Measurements from ENCODE around the gene WDR64.
"Not testable (repeated sequence)": the region's sequence is repeated elsewhere in the genome, so short reads cannot be mapped to it uniquely, and the experiment has no call there.

The WDR64 gene

GRCh38 chr1:241654641-241655040 lies 2.6 kb downstream of the WDR64 start:
- intact Hi-C loops (cut with micrococcal nuclease): no loop called here
- Mint-ChIP-seq H3K9me3 (no peaks in the 10 kb centered on the region), H3K27ac (no peak overlapping the region), H3K36me3 (ENCODE audit: low read depth) (no peaks in the 10 kb centered on the region), H3K4me1 (ENCODE audit: low read depth) (no peaks in the 10 kb centered on the region), H3K4me3 (no peak overlapping the region), H3K27me3 (peaks cover 9% of the 10 kb centered on the region)

GRCh38 chr1:241658081-241658793 lies 6.2 kb downstream of the WDR64 start:
- Mint-ChIP-seq H3K4me3 (no peak overlapping the region), H3K36me3 (ENCODE audit: low read depth) (no peaks in the 10 kb centered on the region), H3K9me3 (no peaks in the 10 kb centered on the region), H3K27ac (no peak overlapping the region), H3K4me1 (ENCODE audit: low read depth) (no peaks in the 10 kb centered on the region), H3K27me3 (peaks cover 3% of the 10 kb centered on the region)
- intact Hi-C loops (cut with micrococcal nuclease): no loop called here

- H3K36me3 Mint-ChIP-seq (ENCODE audit: low read depth); H3K9me3 Mint-ChIP-seq; H3K27me3 Mint-ChIP-seq; H3K4me3 Mint-ChIP-seq; intact Hi-C loops (cut with micrococcal nuclease); H3K27ac Mint-ChIP-seq; H3K4me1 Mint-ChIP-seq (ENCODE audit: low read depth): not testable (repeated sequence)
Measured at GRCh38 chr1:241659016-241659415, 6.9 kb downstream of the WDR64 start.

GRCh38 chr1:241660424-241660972 lies 8.4 kb downstream of the WDR64 start:
- intact Hi-C loops (cut with micrococcal nuclease): no loop called here
- no peaks in the 10 kb centered on the region for H3K36me3 Mint-ChIP-seq (ENCODE audit: low read depth)

GRCh38 chr1:241666419-241666818 lies 14.3 kb downstream of the WDR64 start:
- intact Hi-C loops (cut with micrococcal nuclease): no loop called here
- Mint-ChIP-seq H3K27me3 (no peaks in the 10 kb centered on the region), H3K4me3 (no peak overlapping the region), H3K27ac (no peak overlapping the region), H3K36me3 (ENCODE audit: low read depth) (no peaks in the 10 kb centered on the region), H3K4me1 (ENCODE audit: low read depth) (no peaks in the 10 kb centered on the region), H3K9me3 (no peaks in the 10 kb centered on the region)

More at GRCh38 chr1:241660424-241660972, 8.4 kb downstream of the WDR64 start:
- Mint-ChIP-seq H3K4me3 (no peak overlapping the region), H3K27ac (no peak overlapping the region), H3K4me1 (ENCODE audit: low read depth) (no peaks in the 10 kb centered on the region), H3K27me3 (peaks cover 2% of the 10 kb centered on the region), H3K9me3 (no peaks in the 10 kb centered on the region)

- no peaks in the 10 kb centered on the region for H3K36me3 Mint-ChIP-seq (ENCODE audit: low read depth)
- no peak overlapping the region for H3K4me3 Mint-ChIP-seq
- no peaks in the 10 kb centered on the region for H3K4me1 Mint-ChIP-seq (ENCODE audit: low read depth)
- peaks cover 6% of the 10 kb centered on the region for H3K27me3 Mint-ChIP-seq
- intact Hi-C loops (cut with micrococcal nuclease): no loop called here
- no peaks in the 10 kb centered on the region for H3K9me3 Mint-ChIP-seq
- no peak overlapping the region for H3K27ac Mint-ChIP-seq
Measured at GRCh38 chr1:241672301-241672700, 20.2 kb downstream of the WDR64 start.

GRCh38 chr1:241674805-241675384 lies 22.8 kb downstream of the WDR64 start:
- H3K4me1 Mint-ChIP-seq (ENCODE audit: low read depth): no peaks in the 10 kb centered on the region
- H3K27ac Mint-ChIP-seq: no peak overlapping the region
- no peaks in the 10 kb centered on the region for H3K9me3 Mint-ChIP-seq
- intact Hi-C loops (cut with micrococcal nuclease): no loop called here
- H3K36me3 Mint-ChIP-seq (ENCODE audit: low read depth): no peaks in the 10 kb centered on the region
- no peak overlapping the region for H3K4me3 Mint-ChIP-seq
- H3K27me3 Mint-ChIP-seq: peaks cover 8% of the 10 kb centered on the region

- no peaks in the 10 kb centered on the region for H3K9me3 Mint-ChIP-seq
- intact Hi-C loops (cut with micrococcal nuclease): no loop called here
- H3K36me3 Mint-ChIP-seq (ENCODE audit: low read depth): no peaks in the 10 kb centered on the region
- H3K27ac Mint-ChIP-seq: no peak overlapping the region
- peaks cover 14% of the 10 kb centered on the region for H3K27me3 Mint-ChIP-seq
- no peaks in the 10 kb centered on the region for H3K4me1 Mint-ChIP-seq (ENCODE audit: low read depth)
- H3K4me3 Mint-ChIP-seq: no peak overlapping the region
Measured at GRCh38 chr1:241675983-241676382, 23.9 kb downstream of the WDR64 start.

- intact Hi-C loops (cut with micrococcal nuclease): no loop called here
- Mint-ChIP-seq H3K9me3 (no peaks in the 10 kb centered on the region), H3K27me3 (peaks cover 14% of the 10 kb centered on the region), H3K27ac (no peak overlapping the region), H3K36me3 (ENCODE audit: low read depth) (no peaks in the 10 kb centered on the region), H3K4me3 (no peak overlapping the region), H3K4me1 (ENCODE audit: low read depth) (no peaks in the 10 kb centered on the region)
Measured at GRCh38 chr1:241677201-241677600, 25.1 kb downstream of the WDR64 start.

- no peaks in the 10 kb centered on the region for H3K36me3 Mint-ChIP-seq (ENCODE audit: low read depth)
- no peak overlapping the region for H3K27ac Mint-ChIP-seq
- H3K27me3 Mint-ChIP-seq: peaks cover 11% of the 10 kb centered on the region
- H3K4me3 Mint-ChIP-seq: no peak overlapping the region
- H3K9me3 Mint-ChIP-seq: no peaks in the 10 kb centered on the region
- intact Hi-C loops (cut with micrococcal nuclease): no loop called here
- no peaks in the 10 kb centered on the region for H3K4me1 Mint-ChIP-seq (ENCODE audit: low read depth)
Measured at GRCh38 chr1:241678536-241678935, 26.5 kb downstream of the WDR64 start.

GRCh38 chr1:241679404-241679803 lies 27.3 kb downstream of the WDR64 start:
- no peak overlapping the region for H3K4me3 Mint-ChIP-seq
- H3K36me3 Mint-ChIP-seq (ENCODE audit: low read depth): no peaks in the 10 kb centered on the region
- intact Hi-C loops (cut with micrococcal nuclease): no loop called here
- H3K4me1 Mint-ChIP-seq (ENCODE audit: low read depth): no peaks in the 10 kb centered on the region
- no peaks in the 10 kb centered on the region for H3K9me3 Mint-ChIP-seq
- peaks cover 11% of the 10 kb centered on the region for H3K27me3 Mint-ChIP-seq
- H3K27ac Mint-ChIP-seq: no peak overlapping the region

GRCh38 chr1:241679961-241680360 lies 27.9 kb downstream of the WDR64 start:
- Mint-ChIP-seq H3K36me3 (ENCODE audit: low read depth) (no peaks in the 10 kb centered on the region), H3K27ac (no peak overlapping the region), H3K4me3 (no peak overlapping the region), H3K27me3 (peaks cover 14% of the 10 kb centered on the region), H3K4me1 (ENCODE audit: low read depth) (no peaks in the 10 kb centered on the region), H3K9me3 (no peaks in the 10 kb centered on the region)
- intact Hi-C loops (cut with micrococcal nuclease): no loop called here

- H3K9me3 Mint-ChIP-seq; H3K4me3 Mint-ChIP-seq; intact Hi-C loops (cut with micrococcal nuclease); H3K36me3 Mint-ChIP-seq (ENCODE audit: low read depth); H3K27ac Mint-ChIP-seq; H3K4me1 Mint-ChIP-seq (ENCODE audit: low read depth): not testable (repeated sequence)
- H3K27me3 Mint-ChIP-seq: peaks cover 14% of the 10 kb centered on the region
Measured at GRCh38 chr1:241681861-241682448, 29.9 kb downstream of the WDR64 start.

- intact Hi-C loops (cut with micrococcal nuclease): no loop called here
- Mint-ChIP-seq H3K9me3 (no peaks in the 10 kb centered on the region), H3K4me1 (ENCODE audit: low read depth) (no peaks in the 10 kb centered on the region), H3K36me3 (ENCODE audit: low read depth) (no peaks in the 10 kb centered on the region), H3K27me3 (peaks cover 12% of the 10 kb centered on the region), H3K27ac (no peak overlapping the region), H3K4me3 (no peak overlapping the region)
Measured at GRCh38 chr1:241682921-241683320, 30.8 kb downstream of the WDR64 start.
